SIG-M5 treated with dmso at 0.1 percent for 504 hours (cell line): ENCODE measurements around the gene OSBPL3.

ENCODE experiments used
- DNase-seq: peaks from one replicate; lab custom pipeline; 2025; ENCODE audit not compliant: unreplicated experiment; lab: John Stamatoyannopoulos, UW

OSBPL3 gene

DNA sequence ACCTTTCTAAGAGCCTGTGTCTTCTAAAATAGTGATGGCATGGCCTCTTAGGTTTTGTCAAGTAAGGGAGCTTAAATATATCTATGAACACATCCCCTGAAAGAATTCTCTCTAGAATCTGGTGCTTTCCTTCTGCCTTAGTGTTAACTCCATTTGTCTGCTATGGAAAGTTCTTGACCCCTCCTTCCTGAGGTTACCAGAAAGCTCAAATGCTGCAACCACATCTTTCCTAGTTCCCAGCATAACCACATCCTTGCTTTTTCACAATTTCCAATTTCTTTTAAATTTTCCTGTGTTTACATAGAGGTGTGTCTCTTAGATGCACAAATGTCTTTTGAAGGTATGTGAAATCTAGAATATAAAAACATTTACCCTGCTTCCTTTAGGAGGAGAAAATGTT is 206.3 kb downstream of the OSBPL3 start:
- DNase-seq = no peak

DNA sequence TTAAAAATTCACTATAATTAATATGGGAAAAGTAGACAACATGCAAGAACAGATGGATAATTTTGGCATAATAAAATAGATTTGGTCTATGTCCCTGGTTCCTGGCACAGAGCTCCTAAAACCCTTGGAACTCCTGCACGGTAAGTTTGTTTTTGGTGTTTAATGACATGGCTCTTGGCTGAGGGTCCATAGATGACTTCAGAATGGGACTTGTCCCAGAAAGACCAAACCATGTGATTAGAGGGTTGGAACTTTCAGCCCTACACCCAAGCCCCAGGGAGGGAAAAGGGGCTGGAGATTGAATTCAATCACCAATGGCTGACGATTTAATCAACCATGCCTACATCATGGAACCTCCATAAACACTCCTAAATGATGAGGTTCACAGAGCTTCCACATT is 210.1 kb downstream of the OSBPL3 start:
- no peak for DNase-seq

DNA sequence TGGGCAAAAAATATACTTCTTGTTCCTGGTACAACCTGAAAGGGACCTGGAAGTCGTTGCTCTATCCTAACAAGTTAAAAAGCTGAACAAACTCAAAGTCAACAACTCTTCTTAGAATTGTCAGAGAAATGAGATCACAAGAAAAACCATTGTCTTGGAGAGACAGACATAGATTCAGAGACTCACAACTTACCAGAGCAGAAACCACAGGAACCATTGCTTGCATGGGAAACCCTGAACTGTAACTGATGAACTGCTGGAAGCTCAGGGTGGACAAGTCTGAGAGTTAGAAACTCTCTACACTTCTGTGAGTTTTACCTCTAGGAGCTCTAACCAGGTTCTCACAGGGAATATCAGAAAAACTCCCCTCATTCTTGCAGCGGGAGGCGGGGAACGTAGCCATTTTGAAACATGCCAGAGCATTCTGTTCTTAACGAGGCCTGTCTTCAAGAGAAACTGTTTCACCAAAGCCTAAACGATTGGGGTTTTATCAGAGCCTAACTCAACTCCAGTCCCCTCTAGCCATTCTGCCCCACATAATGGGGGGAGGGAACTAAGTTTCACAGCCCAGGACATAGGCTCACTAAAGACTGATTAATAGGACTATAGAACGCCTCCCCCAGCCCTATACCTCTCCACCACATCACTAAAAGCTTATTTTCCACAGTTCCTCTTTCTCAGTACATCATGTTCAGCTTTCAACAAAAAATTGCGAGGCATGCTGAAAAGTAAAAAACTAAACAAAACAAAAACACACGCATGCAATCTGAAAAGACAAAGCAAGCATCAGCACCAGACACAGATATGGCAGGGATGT is 210.8 kb downstream of the OSBPL3 start:
- no peak for DNase-seq

DNA sequence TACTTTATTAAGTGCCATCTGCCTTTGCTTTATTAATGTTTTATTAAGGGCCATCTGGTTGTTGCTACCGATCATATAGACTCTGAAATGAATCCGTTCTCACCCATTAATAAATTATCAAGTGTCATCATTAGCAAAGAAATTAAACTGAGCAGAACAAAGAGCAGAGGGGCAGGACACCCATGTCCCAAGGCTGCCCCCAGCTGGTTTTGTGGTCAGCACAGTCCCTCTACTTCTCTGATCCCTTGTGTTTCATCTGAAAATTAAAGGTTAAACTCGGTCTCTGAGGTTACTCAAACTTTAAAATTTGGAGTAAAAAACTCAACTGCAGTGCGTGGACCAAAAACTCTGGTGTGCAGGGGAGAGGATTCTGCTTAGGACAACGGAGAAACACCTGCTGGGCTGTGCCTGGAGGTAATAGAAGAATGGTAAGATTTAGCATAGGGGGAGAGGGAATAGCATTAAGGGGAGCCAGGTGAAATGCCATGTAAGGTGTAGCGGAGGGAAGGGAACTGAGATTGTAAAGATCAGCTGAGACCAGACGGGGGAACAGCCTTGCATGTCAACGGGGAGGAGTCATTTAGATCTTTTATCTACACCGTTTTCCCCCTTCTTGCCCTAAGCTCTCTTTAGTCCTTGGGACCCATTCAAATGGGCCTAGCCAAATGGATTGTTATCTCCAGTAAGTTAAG is 212.0 kb downstream of the OSBPL3 start:
- no peak for DNase-seq

DNA sequence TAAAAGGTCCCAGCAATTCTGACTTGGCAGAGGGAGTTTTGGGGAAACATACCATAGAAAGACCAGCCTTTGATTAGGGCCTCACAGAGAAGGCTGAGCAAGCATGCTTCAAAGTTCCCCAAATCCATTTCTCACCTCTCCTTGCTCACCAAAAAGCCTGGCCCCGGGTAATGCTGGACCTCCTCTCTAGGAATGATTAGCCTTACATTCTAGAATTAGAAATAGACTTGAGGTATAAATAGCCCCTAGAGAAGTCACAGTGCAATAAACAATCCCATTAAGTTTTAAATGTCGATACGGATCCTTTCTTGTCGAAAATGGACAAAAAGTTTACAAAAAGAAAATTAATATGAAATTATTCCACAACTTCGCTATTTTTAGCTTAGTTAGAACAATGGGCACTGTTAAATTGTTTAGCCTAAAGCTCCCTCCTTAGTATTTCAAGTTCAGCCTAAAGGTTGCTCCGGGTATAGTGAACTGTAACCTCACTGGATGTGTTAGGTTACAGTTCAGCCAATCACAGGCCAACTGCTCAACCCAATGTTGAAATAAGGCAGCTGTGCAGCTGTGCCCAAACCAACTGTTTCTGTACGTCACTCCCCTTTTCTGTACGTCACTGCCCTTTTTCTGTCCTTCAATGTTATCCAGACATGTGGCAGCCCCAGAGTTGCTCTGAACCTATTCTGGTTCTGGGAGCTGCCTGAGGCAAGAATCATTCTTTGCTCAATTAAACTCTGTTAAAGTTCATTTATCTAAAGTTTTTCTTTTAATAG is 214.8 kb downstream of the OSBPL3 start:
- DNase-seq = peak; percentile 12

DNA sequence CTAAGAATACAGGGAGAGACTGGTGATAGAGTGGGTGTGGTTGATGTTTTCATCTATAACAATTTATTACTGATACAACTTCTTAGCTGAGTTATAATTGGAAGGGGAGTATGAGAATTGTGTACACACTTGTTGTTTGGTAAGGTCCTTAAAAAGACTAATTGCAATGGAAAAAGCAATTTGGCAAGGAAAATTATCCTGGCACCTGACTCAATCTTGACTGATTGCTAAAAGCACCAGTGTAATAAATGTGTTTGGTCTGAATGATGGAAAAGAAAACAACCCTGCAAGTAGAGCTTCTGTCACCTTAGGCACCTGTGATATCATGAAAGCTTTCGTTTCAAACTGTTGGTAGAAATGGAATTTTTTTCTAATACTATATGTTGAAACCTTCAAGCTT is 216.0 kb downstream of the OSBPL3 start:
- no peak for DNase-seq

DNA sequence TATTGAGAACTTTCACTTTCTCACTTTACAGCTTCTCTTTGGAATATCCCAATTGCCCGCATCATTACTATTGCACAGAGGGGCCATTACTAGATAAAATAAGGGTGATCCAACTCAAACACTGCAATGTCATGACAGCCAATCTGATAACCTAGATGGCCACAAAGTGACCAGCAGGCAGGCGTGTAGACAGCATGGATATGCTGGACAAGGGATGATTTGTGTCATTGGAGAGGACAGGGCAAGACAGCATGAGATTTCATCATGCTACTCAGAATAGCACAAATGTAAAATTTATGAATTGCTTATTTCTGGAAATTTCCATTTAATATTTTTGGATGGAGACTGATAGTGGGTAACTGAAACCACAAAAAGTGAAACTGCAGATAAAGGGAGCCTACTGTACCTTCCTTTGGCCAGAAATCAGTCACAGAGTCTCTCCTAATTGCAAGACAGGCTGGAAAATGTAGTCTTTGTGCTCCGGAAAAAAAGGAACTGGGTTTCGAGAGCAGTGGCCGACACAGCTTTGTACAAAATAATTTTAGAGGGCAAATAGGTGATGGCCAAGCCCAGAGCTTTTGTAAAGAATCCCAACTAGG is 216.6 kb downstream of the OSBPL3 start:
- no peak for DNase-seq

DNA sequence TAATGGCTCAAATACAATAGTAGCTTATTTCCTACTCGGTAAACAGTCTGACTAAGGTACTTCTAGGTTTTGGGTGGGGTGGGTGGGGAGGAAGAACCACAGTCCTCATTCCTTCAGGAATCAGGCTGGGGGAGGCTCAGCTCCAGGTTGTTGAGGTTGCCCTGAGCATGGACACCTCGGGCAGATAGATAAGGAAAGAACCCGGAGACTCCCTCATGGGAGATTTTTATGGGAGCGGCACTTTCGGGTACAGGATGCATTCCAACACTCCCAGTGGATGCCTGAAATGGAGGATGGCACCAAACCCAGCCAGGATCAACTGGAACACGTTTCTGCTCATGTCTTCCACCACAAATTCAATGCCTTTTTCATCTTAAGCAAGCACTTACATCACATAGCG is 217.2 kb downstream of the OSBPL3 start:
- DNase-seq = no peak

DNA sequence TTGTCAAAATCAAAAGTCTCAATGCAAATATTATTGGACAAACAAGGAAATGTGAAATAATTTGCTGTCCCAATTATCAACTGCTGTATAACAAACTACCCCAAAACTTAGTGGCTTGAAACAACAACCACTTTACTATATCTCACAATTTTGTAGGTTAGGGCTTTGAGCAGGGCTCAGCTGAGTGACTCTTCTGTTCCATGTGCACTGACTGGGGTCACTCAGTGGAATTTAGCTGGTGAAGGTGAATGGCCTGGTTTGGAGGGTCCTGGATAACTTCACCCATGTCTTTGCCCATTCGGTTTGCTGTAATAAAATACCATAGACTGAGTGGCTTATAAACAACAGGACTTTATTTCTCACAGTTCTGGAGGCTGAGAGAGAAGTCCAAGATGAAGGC is 219.0 kb downstream of the OSBPL3 start:
- DNase-seq = no peak

DNA sequence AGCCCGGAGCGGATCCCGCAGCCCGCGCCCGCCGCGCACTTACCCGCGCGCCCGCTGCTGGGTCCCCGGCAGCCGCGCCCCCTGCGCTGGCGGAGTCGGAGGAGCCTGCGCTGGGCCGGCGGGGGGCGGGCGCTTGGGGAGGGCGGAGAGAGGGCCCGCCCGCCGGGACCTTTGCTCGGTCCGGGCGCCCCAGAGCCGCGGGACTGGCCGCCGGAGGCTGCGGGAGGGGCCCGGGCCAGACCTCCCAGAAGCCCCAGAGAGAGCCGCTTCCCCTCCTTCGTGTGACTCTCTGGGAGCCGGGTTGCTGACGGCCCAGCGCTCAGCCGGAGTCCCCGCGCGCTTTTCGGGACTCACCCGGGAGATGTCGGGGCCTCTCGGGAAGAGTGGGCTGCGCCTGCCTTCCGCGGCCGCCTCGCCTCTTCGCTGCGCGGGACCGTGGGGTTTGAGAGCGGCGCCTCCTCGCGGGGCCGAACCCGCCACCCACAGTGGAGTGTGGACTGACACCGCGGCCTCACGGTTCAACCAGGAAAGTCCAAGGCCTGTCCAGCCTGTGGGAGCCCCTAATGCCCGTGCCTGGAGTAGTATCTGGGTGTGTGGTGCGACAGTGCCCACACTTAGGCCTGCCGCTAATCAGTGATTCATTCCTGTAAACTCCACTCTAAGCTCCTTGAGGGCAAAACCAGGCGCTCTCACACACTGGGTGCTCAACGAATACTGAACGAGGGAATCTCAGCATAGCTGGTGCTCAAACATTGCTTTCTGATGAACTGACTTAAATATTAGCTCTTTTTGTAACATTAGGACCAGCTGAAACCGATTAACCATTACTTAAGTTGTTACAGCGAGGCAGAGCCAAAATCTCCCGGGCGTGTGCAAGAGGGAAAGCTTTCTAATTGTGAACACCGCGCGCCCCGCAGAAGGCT is 222.4 kb downstream of the OSBPL3 start, which contains the start of gene GSDME:
TSS of gene GSDME (minus strand) at position 112 of the 923 bp plus-strand sequence. CDS start 7,690 bp downstream, outside the sequence.
- no peak for DNase-seq

DNA sequence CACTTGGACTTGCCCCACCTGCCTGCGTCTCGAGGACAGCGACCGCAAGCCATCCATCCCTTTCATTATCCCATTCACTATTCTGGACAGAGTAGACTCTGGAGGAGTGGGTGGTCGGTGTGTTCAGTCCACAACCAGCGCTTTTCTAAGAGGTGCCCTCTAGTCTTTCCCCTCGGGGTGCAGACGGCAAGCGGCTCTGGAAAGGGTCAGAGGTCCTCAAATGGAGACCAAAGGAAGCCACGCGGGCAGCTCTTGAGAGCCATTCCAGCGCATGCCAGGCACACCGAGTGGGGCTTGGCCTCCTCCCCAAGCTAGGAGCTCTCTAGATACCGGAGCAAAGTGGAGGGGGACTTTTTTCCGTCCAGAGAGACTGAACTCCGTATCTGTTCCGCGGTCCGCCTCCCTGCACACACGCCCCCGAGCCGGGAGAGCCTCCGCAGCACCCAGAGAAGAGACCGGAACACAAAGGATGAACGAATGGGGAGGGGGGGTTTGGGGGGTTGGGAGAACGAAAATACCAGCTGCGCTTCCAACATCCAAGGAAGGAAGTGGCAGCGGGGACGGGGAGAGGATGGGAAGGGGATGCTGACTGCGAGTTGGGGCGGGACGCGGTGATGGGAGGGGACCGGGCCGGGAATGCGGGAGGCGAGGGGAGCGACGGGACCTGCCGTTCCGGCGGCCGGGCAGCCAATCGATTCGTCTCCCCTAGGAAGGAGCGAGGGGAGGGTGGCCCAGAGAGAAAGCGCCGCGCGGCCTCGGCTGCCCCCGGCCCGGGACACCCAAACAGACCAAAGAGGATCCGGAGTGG is 223.2 kb downstream of the OSBPL3 start:
- peak; percentile 64 for DNase-seq

DNA sequence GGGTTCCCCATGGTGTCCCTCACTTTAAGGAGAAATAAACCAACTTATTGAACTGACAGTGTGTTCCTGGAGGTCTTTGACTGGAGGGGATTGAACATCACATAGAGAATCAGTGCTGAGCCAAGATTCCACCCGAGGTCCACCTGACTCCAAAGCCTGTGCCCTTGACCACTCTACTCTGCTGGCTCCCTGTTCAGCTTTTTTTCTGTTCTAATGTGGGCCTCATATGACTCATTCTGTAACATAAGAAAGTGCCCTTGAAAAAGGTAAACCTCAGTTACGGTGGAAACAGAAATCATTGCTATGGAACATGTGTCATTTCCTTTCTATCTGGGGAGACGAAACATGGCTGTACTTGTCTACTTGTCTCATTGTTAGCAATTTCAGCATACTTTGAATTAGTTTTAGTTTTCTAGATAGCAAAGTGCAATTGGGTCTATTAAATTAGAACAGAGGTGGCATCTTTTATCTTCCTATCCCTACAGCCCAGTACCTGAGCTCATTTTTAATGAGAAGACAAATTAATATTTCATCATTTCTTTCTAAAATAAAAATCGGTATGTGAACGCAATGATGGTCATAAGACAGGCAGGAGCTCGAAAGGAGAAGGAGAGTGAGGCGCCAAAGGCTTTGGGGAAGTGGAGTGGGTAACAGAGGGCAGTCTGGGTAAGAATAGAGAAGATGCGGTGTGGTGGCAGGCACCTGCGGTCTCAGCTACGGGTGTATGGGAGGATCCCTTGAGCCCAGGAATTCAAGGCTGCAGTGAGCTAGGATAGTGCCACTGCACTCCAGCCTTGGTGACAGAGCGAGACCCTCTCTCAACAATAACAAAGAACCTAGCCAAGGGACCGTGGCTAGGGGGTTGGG is 224.2 kb downstream of the OSBPL3 start:
- DNase-seq = peak; percentile 82

DNA sequence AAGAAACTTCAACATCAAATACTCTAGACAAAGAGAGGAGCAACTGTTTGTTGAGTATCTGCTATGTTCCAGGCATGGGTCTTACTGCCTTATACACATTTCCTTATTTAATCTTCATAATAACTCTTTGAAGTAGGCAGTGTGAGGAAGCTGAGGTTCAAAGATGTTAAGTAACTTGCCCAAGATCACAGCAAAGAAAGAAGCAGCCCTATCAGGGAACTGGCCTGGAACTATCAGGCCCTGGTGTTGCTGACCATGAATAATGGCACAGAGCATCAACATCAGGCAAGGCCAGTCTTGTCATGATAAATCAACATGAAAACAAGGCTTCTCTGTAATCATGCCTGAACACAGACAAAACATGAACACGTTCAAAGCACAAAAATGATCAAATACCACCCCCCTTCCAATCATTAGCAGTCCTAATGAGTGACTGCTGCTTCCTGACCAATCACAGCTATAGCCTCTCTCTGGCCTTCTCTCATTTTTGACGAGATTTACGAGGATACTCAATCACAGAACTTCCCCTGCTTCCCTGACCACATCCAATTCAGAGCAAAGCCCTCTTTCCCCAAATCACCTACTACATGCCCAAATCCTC is 225.0 kb downstream of the OSBPL3 start:
- peak; percentile 10 for DNase-seq

DNA sequence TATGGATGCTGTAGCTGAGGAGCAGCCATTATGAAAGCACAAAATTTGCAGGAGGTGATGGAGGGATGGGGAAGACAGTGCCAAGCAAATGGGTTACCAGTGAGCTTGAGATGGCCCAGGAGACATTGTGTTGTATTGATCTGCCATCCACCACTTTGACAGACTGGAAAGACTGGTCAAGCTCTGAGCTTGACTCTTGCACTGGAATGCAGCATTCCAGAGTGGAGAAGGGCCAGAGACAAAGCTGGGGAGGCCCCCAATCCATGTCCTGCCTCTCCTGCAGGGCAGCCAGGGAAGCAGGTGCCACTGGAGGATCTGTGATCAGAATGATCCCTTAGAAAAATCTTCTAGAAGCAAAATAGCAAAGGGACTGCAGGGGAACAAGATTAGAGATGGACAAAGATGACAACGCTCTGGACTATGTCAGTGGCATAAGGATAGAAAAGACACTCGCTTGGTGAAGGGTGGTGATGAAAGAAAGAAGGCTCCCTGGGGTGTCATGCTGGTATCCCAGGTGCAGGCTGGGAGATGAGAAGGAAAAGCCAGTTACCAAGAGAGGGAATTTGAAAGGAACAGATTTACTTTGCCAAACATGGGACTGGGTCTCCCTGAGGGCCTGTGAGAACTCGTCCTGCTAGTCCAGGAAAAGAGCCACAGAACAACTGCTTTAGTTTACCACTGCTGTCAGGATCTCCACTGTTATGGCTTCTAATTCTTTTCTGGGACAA is 227.7 kb downstream of the OSBPL3 start:
- DNase-seq = no peak

DNA sequence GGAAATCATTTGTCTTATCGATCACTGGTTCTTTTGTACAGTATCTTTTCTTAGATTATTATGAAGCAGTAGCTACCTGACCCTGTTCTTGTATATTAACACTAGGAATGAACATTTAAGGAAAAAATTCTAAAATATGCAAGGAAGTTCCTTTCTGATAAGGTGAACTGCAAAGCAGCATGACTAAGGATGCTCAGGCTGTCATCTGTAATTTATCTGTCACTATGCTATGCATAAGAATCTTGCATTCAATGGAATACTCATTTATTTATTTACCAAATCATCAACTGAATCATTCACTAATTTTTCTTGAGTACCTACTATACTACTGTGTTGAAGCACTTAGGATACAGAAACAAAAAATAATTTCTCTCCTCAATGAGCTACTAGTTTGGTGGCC is 228.5 kb downstream of the OSBPL3 start:
- no peak for DNase-seq

DNA sequence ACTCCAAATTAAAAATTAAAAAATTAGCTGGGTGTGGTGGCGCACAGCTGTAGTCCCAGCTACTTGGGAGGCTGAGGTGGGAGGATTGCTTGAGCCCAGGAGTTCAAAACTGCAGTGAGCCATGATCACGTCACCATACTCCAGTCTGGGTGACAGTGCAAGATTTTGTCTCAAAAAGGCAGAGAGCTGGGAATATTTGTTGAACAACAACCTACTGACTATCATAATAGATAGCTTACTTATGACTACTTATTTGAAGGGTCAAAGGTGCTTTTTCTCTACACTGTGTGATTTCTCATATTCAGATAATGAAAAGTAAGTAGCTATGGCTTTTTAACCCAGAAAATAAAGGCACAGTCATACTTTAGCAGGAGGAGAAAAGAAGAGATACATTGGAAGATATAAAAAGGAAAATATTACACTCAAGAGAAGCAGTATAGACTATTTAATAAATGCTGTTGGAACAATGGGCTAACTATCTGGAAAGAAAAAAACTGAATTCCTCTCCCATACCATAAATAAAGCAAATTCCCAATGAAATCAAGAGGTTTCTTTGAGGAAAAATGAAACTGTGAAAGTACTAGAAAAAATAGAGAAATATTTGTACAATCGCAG is 229.4 kb downstream of the OSBPL3 start:
- no peak for DNase-seq

DNA sequence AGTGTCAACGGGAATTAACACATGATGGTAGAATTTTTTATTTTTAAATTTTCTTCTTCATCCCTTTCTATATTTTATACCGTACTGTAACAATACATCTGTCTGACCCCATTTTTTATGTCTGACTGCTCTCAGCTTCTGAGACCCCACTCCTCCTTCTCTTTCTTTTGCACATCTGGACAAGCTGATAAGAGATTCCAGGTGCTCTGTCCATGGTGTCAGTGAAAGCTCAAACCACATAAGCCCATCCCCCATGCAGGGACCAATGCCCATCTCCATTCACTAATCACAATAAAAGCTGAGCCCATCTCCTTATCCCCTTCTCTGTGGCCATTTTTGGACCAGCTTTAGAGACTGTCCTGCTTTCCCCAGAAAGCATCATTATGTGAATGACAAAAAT is 231.5 kb downstream of the OSBPL3 start:
- DNase-seq = no peak
